GM23248 (cell line): ENCODE data around the gene TAF1B.

Experiments used
- EZH2 ChIP-seq: fragments of 200-600 bp; sonication (generic); IDR thresholded peaks from 2 replicates; pipeline ENCODE4 v1.6.1; 2018; ENCODE audit warnings: antibody characterized with exemption, mild to moderate bottlenecking; ENCODE audit not compliant: insufficient read depth, poor library complexity, severe bottlenecking
- EZH2phosphoT487 ChIP-seq: fragments of 200-600 bp; sonication (generic); IDR thresholded peaks from 2 replicates; pipeline ENCODE4 v1.6.1; 2018; ENCODE audit warnings: antibody characterized with exemption, moderate library complexity, mild to moderate bottlenecking, low read depth; ENCODE audit not compliant: insufficient read depth

DNA sequence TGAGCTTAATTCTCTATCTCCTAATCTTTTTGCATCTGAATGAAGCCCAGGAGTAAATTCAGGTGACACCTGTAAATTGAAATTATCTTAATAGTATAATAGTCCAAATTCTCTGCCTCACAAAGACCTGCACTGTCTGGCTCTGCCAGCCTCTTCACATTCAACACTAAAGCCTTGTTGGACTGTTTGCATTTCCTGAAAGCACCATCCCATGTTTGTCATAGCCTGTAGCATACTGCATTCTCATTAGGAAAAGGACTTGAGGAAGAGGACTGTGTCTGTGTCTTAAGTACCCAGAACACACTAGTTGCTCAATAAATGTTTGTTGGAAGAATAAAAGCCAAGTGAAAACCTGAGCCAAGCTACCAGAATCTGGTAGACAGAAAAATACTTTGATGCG, 65.4 kb downstream of the TAF1B start:
- TF ChIP-seq EZH2phosphoT487, result no peak
- TF ChIP-seq EZH2, result no peak
